ENCODE results near the gene ABLIM1. TPM values are rescaled to one million over a fixed set of nuclear protein-coding genes. Genes with fewer than 3 reads are reported as not detected.

ABLIM1 gene
- total and polyA plus RNA-seq, 10 of the 15 experiments (the other 5 are each of a cell fraction or from before 2014, with no cell fraction given): 14.2 to 50.5 (median 28.1) TPM

DNA sequence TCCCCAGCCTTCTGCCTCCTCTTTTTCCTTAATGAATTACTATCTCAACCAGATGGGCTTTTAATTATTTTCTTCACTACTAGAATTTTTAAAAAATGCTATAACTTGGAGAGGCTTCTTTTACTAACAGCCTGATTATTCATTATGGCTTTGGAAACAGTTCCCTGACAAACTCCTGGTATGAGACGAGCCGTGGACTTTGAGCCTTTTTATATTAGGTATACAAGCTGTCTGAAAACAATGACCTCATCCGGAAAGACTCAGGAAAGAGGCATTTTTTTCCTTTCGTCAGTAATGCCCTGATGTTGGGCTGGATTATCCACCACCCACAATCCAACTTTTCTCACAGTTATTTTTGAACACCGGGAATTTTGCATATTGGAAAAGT lies 26.7 kb upstream of the ABLIM1 start (continued):
- TF ChIP-seq, protein P1, sequence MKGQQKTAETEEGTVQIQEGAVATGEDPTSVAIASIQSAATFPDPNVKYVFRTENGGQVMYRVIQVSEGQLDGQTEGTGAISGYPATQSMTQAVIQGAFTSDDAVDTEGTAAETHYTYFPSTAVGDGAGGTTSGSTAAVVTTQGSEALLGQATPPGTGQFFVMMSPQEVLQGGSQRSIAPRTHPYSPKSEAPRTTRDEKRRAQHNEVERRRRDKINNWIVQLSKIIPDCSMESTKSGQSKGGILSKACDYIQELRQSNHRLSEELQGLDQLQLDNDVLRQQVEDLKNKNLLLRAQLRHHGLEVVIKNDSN (IDR thresholded peaks at IDR 0.05; ENCODE audit: borderline replicate concordance, extremely low read length, insufficient read depth, low read depth, low read length): no peak
- TF ChIP-seq JUNB (IDR thresholded peaks at IDR 0.05): no peak
- TF ChIP-seq SREBF2 (IDR thresholded peaks at IDR 0.05; ENCODE audit: low read length): no peak
- TF ChIP-seq, protein P2, sequence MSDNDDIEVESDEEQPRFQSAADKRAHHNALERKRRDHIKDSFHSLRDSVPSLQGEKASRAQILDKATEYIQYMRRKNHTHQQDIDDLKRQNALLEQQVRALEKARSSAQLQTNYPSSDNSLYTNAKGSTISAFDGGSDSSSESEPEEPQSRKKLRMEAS (IDR thresholded peaks at IDR 0.05; ENCODE audit: low read depth, low read length): no peak
- no peak for TF ChIP-seq EGR1 (IDR thresholded peaks at IDR 0.05; ENCODE audit: borderline replicate concordance in 1 of 2, low read depth in 2 of 2, low read length in 2 of 2)
- no peak for TF ChIP-seq TCF7 (IDR thresholded peaks at IDR 0.05; ENCODE audit: borderline replicate concordance)
- TF ChIP-seq RFX5 (IDR thresholded peaks at IDR 0.05; ENCODE audit: low read depth, low read length): no peak

DNA sequence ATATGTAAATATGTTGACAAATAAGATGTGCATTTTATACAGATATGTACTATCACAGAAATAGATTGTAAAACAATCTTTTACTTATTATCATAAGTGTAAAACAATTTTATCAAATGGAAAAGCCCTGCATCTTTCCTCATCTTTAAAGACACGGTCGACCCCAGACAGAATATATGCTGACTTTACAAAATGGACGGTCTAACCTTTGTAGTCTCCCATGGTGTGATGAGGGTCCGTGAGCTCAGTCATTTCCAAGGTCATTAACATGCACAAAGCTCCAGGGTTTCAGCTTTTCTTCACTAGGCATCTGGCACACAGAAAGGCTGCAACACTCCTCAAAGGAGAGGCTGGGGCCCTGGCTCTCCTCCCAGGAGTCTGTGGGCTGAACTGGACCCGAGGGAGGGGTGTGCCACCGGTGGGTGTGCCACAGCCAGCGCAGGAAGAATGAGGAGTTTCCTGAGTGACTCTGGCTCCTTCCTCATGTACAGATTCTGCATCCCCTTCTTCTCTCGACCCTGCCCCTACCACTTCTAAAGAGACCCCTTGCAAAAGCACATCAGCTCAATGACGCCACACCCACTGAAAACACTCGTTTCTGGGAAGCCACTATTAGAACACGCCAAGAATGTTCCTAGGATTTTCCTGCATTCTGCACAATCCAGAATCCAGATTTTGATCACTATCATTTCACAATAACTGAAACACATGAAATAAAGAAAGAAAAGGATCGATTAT lies 26.2 kb upstream of the ABLIM1 start:
- intact Hi-C loops (cut with micrococcal nuclease; ENCODE audit: unreplicated experiment) (no loop called here), in situ Hi-C loops (cut with MboI) (no loop called here)
- DNase-seq (ENCODE audit: low read depth, low spot score) (no peak), ATAC-seq (no peak), FAIRE-seq (no peak)
- no peak overlapping the region for H2AFZ ChIP-seq (ENCODE audit: control insufficient read depth, low read depth, low read length)
- ChIA-PET SMC1A (ENCODE audit: uncharacterized antibody, unreplicated experiment) (no interaction called here), POLR2A (no interaction called here), RAD21 (ENCODE audit: unreplicated experiment) (no interaction called here), CTCF (no interaction called here)
- no peaks in the 10 kb centered on the region for H3K36me3 ChIP-seq (ENCODE audit: control insufficient read depth in 2 of 2, insufficient read depth in 2 of 2, low read length in 1 of 2)
- WGBS (ENCODE audit: insufficient coverage, insufficient replicate concordance, low lambda C conversion rate, missing lambda C conversion rate): 31% methylated on average over 12 of the region's 12 CpGs
- no TSS peak for BruUV-seq (replicated peaks)
- H3K27me3 ChIP-seq (replicated peaks in 1 of 2; ENCODE audit: control insufficient read depth in 2 of 2, insufficient read depth in 2 of 2, low read length in 1 of 2): no peaks in the 10 kb centered on the region; a peak in 1 of 4 replicates
- H3K79me2 ChIP-seq (ENCODE audit: control insufficient read depth, insufficient read depth, low read length): no peaks in the 10 kb centered on the region
- H3K4me3 ChIP-seq: no peak overlapping the region
- no peaks in the 10 kb centered on the region for H4K20me1 ChIP-seq (ENCODE audit: control insufficient read depth, insufficient read depth)
- no peaks in the 10 kb centered on the region for H3K9me3 ChIP-seq (replicated peaks; ENCODE audit: control insufficient read depth, insufficient read depth, low read length)
- TF ChIP-seq ETV6 (conservative IDR thresholded peaks at IDR 0.05 in 1 of 2, IDR thresholded peaks at IDR 0.05 in 1 of 2; ENCODE audit: borderline replicate concordance in 1 of 2, low read depth in 1 of 2) (no peak), CBX5 (IDR thresholded peaks at IDR 0.05; ENCODE audit: low read depth) (no peak)
- no peak overlapping the region for H3K9ac ChIP-seq (ENCODE audit: control insufficient read depth, insufficient read depth, low read length)
- no peak overlapping the region for H3K27ac ChIP-seq (ENCODE audit: control insufficient read depth, insufficient read depth)
- no peaks in the 10 kb centered on the region for H3K4me1 ChIP-seq (ENCODE audit: control insufficient read depth, insufficient read depth, low read length)
- no peak overlapping the region for H3K4me2 ChIP-seq (ENCODE audit: control insufficient read depth, insufficient read depth)
